T-helper 17 cell (primary cell): ENCODE results near the gene CCDC181. TPM values are rescaled to one million over a fixed set of nuclear protein-coding genes. Genes with fewer than 3 reads are reported as not detected.
"Not testable (repeated sequence)": the region's sequence is repeated elsewhere in the genome, so short reads cannot be mapped to it uniquely, and the experiment has no call there.

Experiments used
- ATAC-seq: fragments of 150-1000 bp; cut with Tn5 transposase; 2 replicates; pipeline ENCODE4 v1.10.0; 2021; ENCODE audit warnings: mild to moderate bottlenecking, moderate library complexity
- DNase-seq, 3 donors: peaks; one replicate each; pipeline versions ENCODE4 v3.0.0 to v3.0.0-alpha.2; 2020 to 2021
- H3K9me3 ChIP-seq: one replicate; pipeline ENCODE4 v1.7.0; 2013; ENCODE audit warnings: low read length, mild to moderate bottlenecking; ENCODE audit not compliant: control insufficient read depth, poor library complexity, severe bottlenecking
- H3K27ac Mint-ChIP-seq: one replicate; pipeline ENCODE4 v1.8.0; 2022; ENCODE audit warnings: mild to moderate bottlenecking, moderate library complexity, mixed read lengths
- H3K27me3 Mint-ChIP-seq: one replicate; pipeline ENCODE4 v1.8.0; 2022; ENCODE audit warnings: mixed read lengths
- H3K36me3 Mint-ChIP-seq: one replicate; pipeline ENCODE4 v1.8.0; 2022; ENCODE audit warnings: low read depth, mixed read lengths
- H3K4me1 Mint-ChIP-seq: one replicate; pipeline ENCODE4 v1.8.0; 2022; ENCODE audit warnings: mild to moderate bottlenecking, mixed read lengths
- H3K4me3 Mint-ChIP-seq: one replicate; pipeline ENCODE4 v1.8.0; 2022; ENCODE audit warnings: mild to moderate bottlenecking, moderate library complexity, mixed read lengths
- total RNA-seq, 4 donors: library from RNA in 2 of 4; stranded (reverse) in 2 of 4; gene quantifications; one replicate each; pipeline ENCODE4 v1.2.3 and lab custom pipeline; 2022 to 2026

The CCDC181 gene
- total RNA-seq, 2 donors from 2014 or later: not detected

GRCh38 chr1:169456029-169456428, 28.8 kb upstream of the CCDC181 start:
- ATAC-seq: no peak
- peaks cover 3% of the 10 kb centered on the region for H3K4me1 Mint-ChIP-seq

GRCh38 chr1:169452921-169453320, 25.6 kb upstream of the CCDC181 start:
- H3K4me1 Mint-ChIP-seq: no peaks in the 10 kb centered on the region
- no peak overlapping the region for H3K4me3 Mint-ChIP-seq
- H3K27me3 Mint-ChIP-seq: peaks cover 18% of the 10 kb centered on the region
- DNase-seq (no peak), ATAC-seq (no peak)
- no peaks in the 10 kb centered on the region for H3K9me3 ChIP-seq
- H3K27ac Mint-ChIP-seq: no peak overlapping the region
- H3K36me3 Mint-ChIP-seq: peaks cover 8% of the 10 kb centered on the region

More at GRCh38 chr1:169456029-169456428, 28.8 kb upstream of the CCDC181 start:
- Mint-ChIP-seq H3K27ac (no peak overlapping the region), H3K36me3 (peaks cover 5% of the 10 kb centered on the region), H3K4me3 (no peak overlapping the region), H3K27me3 (peaks cover 9% of the 10 kb centered on the region)
- DNase-seq: no peak
- H3K9me3 ChIP-seq: no peaks in the 10 kb centered on the region

GRCh38 chr1:169451218-169451824, 24.0 kb upstream of the CCDC181 start:
- DNase-seq (no peak), ATAC-seq (no peak)
- no peaks in the 10 kb centered on the region for H3K9me3 ChIP-seq
- no peak overlapping the region for H3K27ac Mint-ChIP-seq
- peaks cover 8% of the 10 kb centered on the region for H3K36me3 Mint-ChIP-seq
- no peak overlapping the region for H3K4me3 Mint-ChIP-seq
- peaks cover 18% of the 10 kb centered on the region for H3K27me3 Mint-ChIP-seq
- no peaks in the 10 kb centered on the region for H3K4me1 Mint-ChIP-seq

- Mint-ChIP-seq H3K4me1 (no peaks in the 10 kb centered on the region), H3K27me3 (peaks cover 24% of the 10 kb centered on the region), H3K4me3 (no peak overlapping the region), H3K36me3 (peaks cover 4% of the 10 kb centered on the region), H3K27ac (no peak overlapping the region)
- no peaks in the 10 kb centered on the region for H3K9me3 ChIP-seq
- ATAC-seq (no peak), DNase-seq (no peak)
These were observed 16.6 kb upstream of the CCDC181 start for GRCh38 chr1:169443923-169444322.

GRCh38 chr1:169426174-169426705, 1.0 kb downstream of the CCDC181 start:
- Mint-ChIP-seq H3K4me1 (peaks cover 8% of the 10 kb centered on the region), H3K36me3 (peaks cover 4% of the 10 kb centered on the region), H3K27ac (no peak overlapping the region), H3K4me3 (no peak overlapping the region), H3K27me3 (peaks cover 81% of the 10 kb centered on the region)
- no peaks in the 10 kb centered on the region for H3K9me3 ChIP-seq
- ATAC-seq (no peak), DNase-seq (no peak)

- ATAC-seq (no peak), DNase-seq (no peak)
- peaks cover 3% of the 10 kb centered on the region for H3K4me1 Mint-ChIP-seq
- H3K27ac Mint-ChIP-seq: no peak overlapping the region
- no peaks in the 10 kb centered on the region for H3K9me3 ChIP-seq
- H3K4me3 Mint-ChIP-seq: no peak overlapping the region
- H3K27me3 Mint-ChIP-seq: peaks cover 54% of the 10 kb centered on the region
- H3K36me3 Mint-ChIP-seq: no peaks in the 10 kb centered on the region
These were observed 6.0 kb downstream of the CCDC181 start for GRCh38 chr1:169421309-169421708.

- Mint-ChIP-seq H3K27ac (no peak overlapping the region), H3K4me1 (no peaks in the 10 kb centered on the region), H3K4me3 (no peak overlapping the region), H3K27me3 (peaks cover 6% of the 10 kb centered on the region), H3K36me3 (no peaks in the 10 kb centered on the region)
- ATAC-seq: no peak
- no peaks in the 10 kb centered on the region for H3K9me3 ChIP-seq
- DNase-seq: no peak
These were observed 12.3 kb downstream of the CCDC181 start for GRCh38 chr1:169414952-169415351.

GRCh38 chr1:169408340-169408739, 18.9 kb downstream of the CCDC181 start:
- not testable (repeated sequence) for H3K36me3 Mint-ChIP-seq, H3K4me1 Mint-ChIP-seq, H3K27ac Mint-ChIP-seq, H3K9me3 ChIP-seq, DNase-seq, H3K27me3 Mint-ChIP-seq, ATAC-seq, H3K4me3 Mint-ChIP-seq

GRCh38 chr1:169402578-169402977, 24.7 kb downstream of the CCDC181 start:
- not testable (repeated sequence) for H3K9me3 ChIP-seq, H3K4me1 Mint-ChIP-seq, ATAC-seq, H3K4me3 Mint-ChIP-seq, DNase-seq, H3K27me3 Mint-ChIP-seq, H3K36me3 Mint-ChIP-seq, H3K27ac Mint-ChIP-seq

- ATAC-seq: no peak
- DNase-seq: no peak
- Mint-ChIP-seq H3K27ac (no peak overlapping the region), H3K27me3 (no peaks in the 10 kb centered on the region), H3K4me3 (no peak overlapping the region), H3K4me1 (no peaks in the 10 kb centered on the region), H3K36me3 (peaks cover 6% of the 10 kb centered on the region)
- H3K9me3 ChIP-seq: peaks cover 2% of the 10 kb centered on the region
These were observed 31.3 kb downstream of the CCDC181 start for GRCh38 chr1:169395955-169396354.

GRCh38 chr1:169392406-169392805, 34.9 kb downstream of the CCDC181 start:
- Mint-ChIP-seq H3K36me3 (peaks cover 16% of the 10 kb centered on the region), H3K27ac (no peak overlapping the region)
- no peak for ATAC-seq

GRCh38 chr1:169390303-169390702, 37.0 kb downstream of the CCDC181 start:
- Mint-ChIP-seq H3K36me3 (peaks cover 20% of the 10 kb centered on the region), H3K4me3 (no peak overlapping the region), H3K4me1 (peaks cover 5% of the 10 kb centered on the region), H3K27ac (no peak overlapping the region), H3K27me3 (no peaks in the 10 kb centered on the region)
- DNase-seq (no peak), ATAC-seq (no peak)
- no peaks in the 10 kb centered on the region for H3K9me3 ChIP-seq

More at GRCh38 chr1:169392406-169392805, 34.9 kb downstream of the CCDC181 start:
- H3K4me3 Mint-ChIP-seq: no peak overlapping the region
- H3K4me1 Mint-ChIP-seq: peaks cover 5% of the 10 kb centered on the region
- H3K27me3 Mint-ChIP-seq: no peaks in the 10 kb centered on the region
- no peaks in the 10 kb centered on the region for H3K9me3 ChIP-seq
- DNase-seq: no peak

- peaks cover 17% of the 10 kb centered on the region for H3K36me3 Mint-ChIP-seq
These were observed 39.9 kb downstream of the CCDC181 start for GRCh38 chr1:169387399-169387798.

GRCh38 chr1:169383449-169383848, 43.8 kb downstream of the CCDC181 start:
- ATAC-seq (no peak), DNase-seq (no peak)
- no peaks in the 10 kb centered on the region for H3K9me3 ChIP-seq
- Mint-ChIP-seq H3K36me3 (peaks cover 16% of the 10 kb centered on the region), H3K4me3 (no peak overlapping the region), H3K27ac (no peak overlapping the region), H3K27me3 (no peaks in the 10 kb centered on the region), H3K4me1 (peaks cover 2% of the 10 kb centered on the region)

More at GRCh38 chr1:169387399-169387798, 39.9 kb downstream of the CCDC181 start:
- ATAC-seq (no peak), DNase-seq (no peak)
- Mint-ChIP-seq H3K27me3 (no peaks in the 10 kb centered on the region), H3K4me1 (peaks cover 5% of the 10 kb centered on the region), H3K4me3 (no peak overlapping the region), H3K27ac (no peak overlapping the region)
- H3K9me3 ChIP-seq: no peaks in the 10 kb centered on the region
